Neural cell (in vitro differentiated cells): ENCODE results near the gene ZNF394. TPM values are rescaled to one million over a fixed set of nuclear protein-coding genes. Genes with fewer than 3 reads are reported as not detected.

Experiments
- H2AFZ ChIP-seq: fragments of 200-600, 300-800 bp; sonication (generic), shearing (Covaris generic); 2 replicates; pipeline ENCODE4 v1.6.0; 2014; ENCODE audit warnings: low read depth, mild to moderate bottlenecking, antibody characterized with exemption, low read length, moderate library complexity
- H3F3A ChIP-seq: fragments of 200-600 bp; shearing (Covaris generic); 2 replicates; pipeline ENCODE4 v1.6.1; 2016; ENCODE audit warnings: mild to moderate bottlenecking, moderate library complexity, mixed read lengths, antibody characterized with exemption, low read length; ENCODE audit not compliant: insufficient read depth, poor library complexity, severe bottlenecking
- H3K27ac ChIP-seq: fragments of 200-600, 300-800 bp; sonication (generic), shearing (Covaris generic); 2 replicates; pipeline ENCODE4 v1.5.1; 2014; ENCODE audit warnings: mild to moderate bottlenecking, low read length, moderate library complexity
- H3K27me3 ChIP-seq: fragments of 300-800, 200-600 bp; sonication (generic), shearing (Covaris generic); 2 replicates; pipeline ENCODE4 v1.6.0; 2014; ENCODE audit warnings: mild to moderate bottlenecking, low read depth, low read length, moderate library complexity; ENCODE audit not compliant: insufficient read depth
- H3K36me3 ChIP-seq: fragments of 300-800, 200-600 bp; sonication (generic), shearing (Covaris generic); 2 replicates; pipeline ENCODE4 v1.5.1; 2014; ENCODE audit warnings: mild to moderate bottlenecking, antibody characterized with exemption, low read length, moderate library complexity; ENCODE audit not compliant: insufficient read depth
- H3K4me2 ChIP-seq: fragments of 300-800, 200-600 bp; sonication (generic), shearing (Covaris generic); 2 replicates; pipeline ENCODE4 v1.6.0; 2014; ENCODE audit warnings: mild to moderate bottlenecking, low read length
- H3K4me3 ChIP-seq: fragments of 300-800, 200-600 bp; sonication (generic), shearing (Covaris generic); 2 replicates; pipeline ENCODE4 v1.5.1; 2014; ENCODE audit warnings: mild to moderate bottlenecking, low read length, moderate library complexity
- H3K79me2 ChIP-seq: fragments of 200-600 bp; shearing (Covaris generic); replicated peaks from 2 replicates; pipeline ENCODE4 v1.6.0; 2014; ENCODE audit warnings: mild to moderate bottlenecking, low read length, moderate library complexity; ENCODE audit not compliant: insufficient read depth
- H3K9ac ChIP-seq: fragments of 300-800, 200-600 bp; sonication (generic), shearing (Covaris generic); 2 replicates; pipeline ENCODE4 v1.6.1; 2016; ENCODE audit warnings: mild to moderate bottlenecking, low read length, mixed read lengths
- H3K9me2 ChIP-seq: fragments of 200-600 bp; shearing (Covaris generic); 2 replicates; pipeline ENCODE4 v1.6.1; 2016; ENCODE audit warnings: mild to moderate bottlenecking, low read length, mixed read lengths; ENCODE audit not compliant: insufficient read depth
- H3K9me3 ChIP-seq: fragments of 200-600, 300-800 bp; sonication (generic), shearing (Covaris generic); 2 replicates; pipeline ENCODE4 v1.6.1; 2016; ENCODE audit warnings: mild to moderate bottlenecking, mixed run types, low read length, moderate library complexity, mixed read lengths
- H4K20me1 ChIP-seq: fragments of 200-600 bp; shearing (Covaris generic); 2 replicates; pipeline ENCODE4 v1.6.1; 2016; ENCODE audit warnings: mild to moderate bottlenecking, mixed run types; ENCODE audit not compliant: insufficient read depth
- CTCF ChIP-seq: fragments of 450-650 bp; IDR thresholded peaks from 2 replicates; pipeline ENCODE4 v1.5.1; 2014; ENCODE audit warnings: antibody characterized with exemption, mild to moderate bottlenecking, moderate library complexity; ENCODE audit not compliant: poor library complexity, severe bottlenecking
- EP300 ChIP-seq: fragments of 450-650 bp; conservative IDR thresholded peaks from 2 replicates; pipeline ENCODE4 v1.6.1; 2014; ENCODE audit warnings: antibody characterized with exemption, mild to moderate bottlenecking, moderate library complexity; ENCODE audit not compliant: poor library complexity, severe bottlenecking
- EZH2 ChIP-seq: fragments of 200-600, 300-800 bp; shearing (Covaris generic), sonication (generic); IDR thresholded peaks from 2 replicates; pipeline ENCODE4 v1.6.1; 2014; ENCODE audit warnings: antibody characterized with exemption, low read length, borderline replicate concordance, mild to moderate bottlenecking; ENCODE audit not compliant: insufficient read depth, poor library complexity, severe bottlenecking
- MXI1 ChIP-seq: fragments of 450-650 bp; conservative IDR thresholded peaks from 2 replicates; pipeline ENCODE4 v1.6.1; 2014; ENCODE audit warnings: antibody characterized with exemption, mild to moderate bottlenecking; ENCODE audit not compliant: poor library complexity, severe bottlenecking
- POLR2AphosphoS5 ChIP-seq: IDR thresholded peaks from 2 replicates; pipeline ENCODE4 v1.6.1; 2012
- RAD21 ChIP-seq: fragments of 450-650 bp; conservative IDR thresholded peaks from 2 replicates; pipeline ENCODE4 v1.6.1; 2014; ENCODE audit warnings: antibody characterized with exemption, mild to moderate bottlenecking, moderate library complexity
- SMC3 ChIP-seq: fragments of 450-650 bp; conservative IDR thresholded peaks from 2 replicates; pipeline ENCODE4 v1.6.1; 2014; ENCODE audit warnings: antibody characterized with exemption, mild to moderate bottlenecking, moderate library complexity; ENCODE audit not compliant: poor library complexity
- TAF1 ChIP-seq: IDR thresholded peaks from 2 replicates; pipeline ENCODE4 v1.6.1; 2012; ENCODE audit warnings: low read depth
- polyA plus RNA-seq: library from polyadenylated mRNA; depleted of rRNA; stranded (reverse); fragments of >200 nt; gene quantifications from 2 replicates; pipeline ENCODE4 v1.2.3, GENCODE V29; 2014
- TF ChIP-seq, protein P1 (sequence below): IDR thresholded peaks from 2 replicates; pipeline ENCODE4 v1.6.1; 2012; ENCODE audit warnings: borderline replicate concordance

ZNF394 gene
- polyA plus RNA-seq, 1 donor from 2014 or later = 9.5 TPM

GRCh38 chr7:99514050-99514449 lies 14.0 kb upstream of the ZNF394 start:
- Histone ChIP-seq H3K4me3 (no peak overlapping the region), H2AFZ (no peak overlapping the region), H3K27me3 (no peaks in the 10 kb centered on the region), H3K9me2 (no peaks in the 10 kb centered on the region), H3F3A (no peaks in the 10 kb centered on the region), H3K36me3 (no peaks in the 10 kb centered on the region), H3K79me2 (no peaks in the 10 kb centered on the region), H3K9ac (no peak overlapping the region), H4K20me1 (no peaks in the 10 kb centered on the region), H3K27ac (no peak overlapping the region), H3K9me3 (no peaks in the 10 kb centered on the region), H3K4me2 (no peak overlapping the region)
- no peak for TF ChIP-seq EP300
- TF ChIP-seq, protein P1, sequence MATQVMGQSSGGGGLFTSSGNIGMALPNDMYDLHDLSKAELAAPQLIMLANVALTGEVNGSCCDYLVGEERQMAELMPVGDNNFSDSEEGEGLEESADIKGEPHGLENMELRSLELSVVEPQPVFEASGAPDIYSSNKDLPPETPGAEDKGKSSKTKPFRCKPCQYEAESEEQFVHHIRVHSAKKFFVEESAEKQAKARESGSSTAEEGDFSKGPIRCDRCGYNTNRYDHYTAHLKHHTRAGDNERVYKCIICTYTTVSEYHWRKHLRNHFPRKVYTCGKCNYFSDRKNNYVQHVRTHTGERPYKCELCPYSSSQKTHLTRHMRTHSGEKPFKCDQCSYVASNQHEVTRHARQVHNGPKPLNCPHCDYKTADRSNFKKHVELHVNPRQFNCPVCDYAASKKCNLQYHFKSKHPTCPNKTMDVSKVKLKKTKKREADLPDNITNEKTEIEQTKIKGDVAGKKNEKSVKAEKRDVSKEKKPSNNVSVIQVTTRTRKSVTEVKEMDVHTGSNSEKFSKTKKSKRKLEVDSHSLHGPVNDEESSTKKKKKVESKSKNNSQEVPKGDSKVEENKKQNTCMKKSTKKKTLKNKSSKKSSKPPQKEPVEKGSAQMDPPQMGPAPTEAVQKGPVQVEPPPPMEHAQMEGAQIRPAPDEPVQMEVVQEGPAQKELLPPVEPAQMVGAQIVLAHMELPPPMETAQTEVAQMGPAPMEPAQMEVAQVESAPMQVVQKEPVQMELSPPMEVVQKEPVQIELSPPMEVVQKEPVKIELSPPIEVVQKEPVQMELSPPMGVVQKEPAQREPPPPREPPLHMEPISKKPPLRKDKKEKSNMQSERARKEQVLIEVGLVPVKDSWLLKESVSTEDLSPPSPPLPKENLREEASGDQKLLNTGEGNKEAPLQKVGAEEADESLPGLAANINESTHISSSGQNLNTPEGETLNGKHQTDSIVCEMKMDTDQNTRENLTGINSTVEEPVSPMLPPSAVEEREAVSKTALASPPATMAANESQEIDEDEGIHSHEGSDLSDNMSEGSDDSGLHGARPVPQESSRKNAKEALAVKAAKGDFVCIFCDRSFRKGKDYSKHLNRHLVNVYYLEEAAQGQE = no peak
- TF ChIP-seq EZH2 = no peak
- no peak for TF ChIP-seq MXI1
- TF ChIP-seq RAD21 = no peak
- no peak for TF ChIP-seq POLR2AphosphoS5
- TF ChIP-seq SMC3 = no peak
- no peak for TF ChIP-seq TAF1
- no peak for TF ChIP-seq CTCF

- H2AFZ ChIP-seq = peak overlapping the region; percentile 97
- H3K4me3 ChIP-seq = peak overlapping the region; percentile 80
- no peaks in the 10 kb centered on the region for H3K9me2 ChIP-seq
- H3K27ac ChIP-seq = peak overlapping the region; percentile 93
- peaks cover 33% of the 10 kb centered on the region for H3K79me2 ChIP-seq
- no peaks in the 10 kb centered on the region for H3F3A ChIP-seq
- H4K20me1 ChIP-seq = no peaks in the 10 kb centered on the region
- no peaks in the 10 kb centered on the region for H3K9me3 ChIP-seq
- H3K36me3 ChIP-seq = no peaks in the 10 kb centered on the region
- H3K4me2 ChIP-seq = peak overlapping the region; percentile 74
- TF ChIP-seq, protein P1 = no peak
- TF ChIP-seq TAF1 = no peak
- TF ChIP-seq MXI1 = no peak
- TF ChIP-seq CTCF = no peak
- TF ChIP-seq EP300 = no peak
- no peak for TF ChIP-seq EZH2
- TF ChIP-seq POLR2AphosphoS5 = no peak
- TF ChIP-seq SMC3 = no peak
- TF ChIP-seq RAD21 = no peak
- H3K27me3 ChIP-seq = no peaks in the 10 kb centered on the region
- peak overlapping the region; percentile 86 for H3K9ac ChIP-seq
These were observed 5.2 kb upstream of the ZNF394 start for GRCh38 chr7:99505324-99505662.
